Measurements from ENCODE around the gene C9.
"Not testable (repeated sequence)": the region's sequence is repeated elsewhere in the genome, so short reads cannot be mapped to it uniquely, and the experiment has no call there.

Gene C9

GRCh38 chr5:39256477-39257235 lies 107.6 kb downstream of the C9 start:
- DNase-seq: no peak

- DNase-seq: no peak
Measured at GRCh38 chr5:39255406-39255805, 108.9 kb downstream of the C9 start.

GRCh38 chr5:39254671-39255070 lies 109.6 kb downstream of the C9 start:
- no peak for DNase-seq

- DNase-seq: no peak
Measured at GRCh38 chr5:39253196-39253595, 111.1 kb downstream of the C9 start.

GRCh38 chr5:39249564-39250274 lies 114.6 kb downstream of the C9 start:
- no peak for DNase-seq

GRCh38 chr5:39249069-39249468 lies 115.2 kb downstream of the C9 start:
- no peak for DNase-seq

GRCh38 chr5:39240750-39241149 lies 123.5 kb downstream of the C9 start:
- no peak for DNase-seq

- DNase-seq: no peak
Measured at GRCh38 chr5:39238366-39239105, 125.8 kb downstream of the C9 start.

- DNase-seq: no peak
Measured at GRCh38 chr5:39236718-39237117, 127.6 kb downstream of the C9 start.

GRCh38 chr5:39235648-39236047 lies 128.6 kb downstream of the C9 start:
- no peak for DNase-seq

GRCh38 chr5:39234494-39234893 lies 129.8 kb downstream of the C9 start:
- DNase-seq: not testable (repeated sequence)
